Type B pancreatic cell (in vitro differentiated cells): ENCODE data around the gene HCST. TPM values are rescaled to one million over a fixed set of nuclear protein-coding genes. Genes with fewer than 3 reads are reported as not detected.

Source experiments
- DNase-seq: peaks from one replicate; pipeline ENCODE4 v3.0.0; 2021; ENCODE audit warnings: mixed read lengths; ENCODE audit not compliant: unreplicated experiment; ENCODE audit errors: extremely low spot score
- H3K27ac Mint-ChIP-seq: 2 replicates; pipeline ENCODE4 v1.8.0; 2021; ENCODE audit warnings: mild to moderate bottlenecking, mixed read lengths
- H3K27me3 Mint-ChIP-seq: 2 replicates; pipeline ENCODE4 v1.8.0; 2021; ENCODE audit warnings: mixed read lengths
- H3K36me3 Mint-ChIP-seq: 2 replicates; pipeline ENCODE4 v1.8.0; 2021; ENCODE audit warnings: mixed read lengths
- H3K4me1 Mint-ChIP-seq: one replicate; pipeline ENCODE4 v1.8.0; 2021; ENCODE audit warnings: mixed read lengths; ENCODE audit not compliant: unreplicated experiment
- H3K4me3 Mint-ChIP-seq: 2 replicates; pipeline ENCODE4 v1.8.0; 2021; ENCODE audit warnings: mild to moderate bottlenecking, mixed read lengths
- H3K9me3 Mint-ChIP-seq: 2 replicates; pipeline ENCODE4 v1.8.0; 2021; ENCODE audit warnings: mixed read lengths
- total RNA-seq: library from RNA; stranded (reverse); gene quantifications from 2 replicates; pipeline ENCODE4 v1.2.1, GENCODE V29; 2021; ENCODE audit warnings: low replicate concordance
- TF ChIP-seq, protein P1 (sequence below): fragments of 200-600 bp; sonication (generic); conservative IDR thresholded peaks from 2 replicates; pipeline ENCODE4 v1.5.0; 2021; ENCODE audit warnings: antibody characterized with exemption, mild to moderate bottlenecking

HCST gene
- total RNA-seq, 1 donor from 2014 or later: 1.3 TPM

DNA sequence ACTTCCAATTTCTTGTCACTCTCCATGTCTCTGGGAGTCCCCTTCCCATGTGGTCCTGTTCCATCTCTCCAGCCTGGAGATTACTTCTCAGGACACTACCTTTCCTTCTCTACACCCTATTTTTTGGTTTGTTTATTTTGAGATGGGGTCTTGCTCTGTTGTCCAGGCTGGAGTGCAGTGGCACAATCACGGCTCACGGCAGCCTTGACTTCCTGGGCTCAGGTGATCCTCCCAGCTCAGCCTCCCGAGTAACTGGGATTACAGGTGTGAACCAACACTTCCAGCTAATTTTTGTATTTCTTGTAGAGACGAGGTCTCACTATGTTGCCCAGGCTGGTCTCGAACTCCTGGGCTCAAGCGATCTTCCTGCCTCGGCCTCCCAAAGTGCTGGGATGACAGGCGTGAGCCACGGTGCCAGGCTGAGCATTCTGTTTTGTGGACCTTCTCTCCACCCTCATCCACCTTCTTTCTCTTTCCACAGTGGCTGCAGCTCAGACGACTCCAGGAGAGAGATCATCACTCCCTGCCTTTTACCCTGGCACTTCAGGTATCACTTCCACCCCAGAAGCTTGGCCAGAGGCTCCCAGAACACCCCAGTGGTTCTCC, 644 bp downstream of the HCST start:
- Mint-ChIP-seq H3K36me3 (no peaks in the 10 kb centered on the region), H3K9me3 (no peaks in the 10 kb centered on the region), H3K4me3 (peak overlapping the region; percentile 66), H3K27me3 (peaks cover 22% of the 10 kb centered on the region), H3K4me1 (peaks cover 17% of the 10 kb centered on the region), H3K27ac (peak overlapping the region; percentile 64)
- TF ChIP-seq, protein P1, sequence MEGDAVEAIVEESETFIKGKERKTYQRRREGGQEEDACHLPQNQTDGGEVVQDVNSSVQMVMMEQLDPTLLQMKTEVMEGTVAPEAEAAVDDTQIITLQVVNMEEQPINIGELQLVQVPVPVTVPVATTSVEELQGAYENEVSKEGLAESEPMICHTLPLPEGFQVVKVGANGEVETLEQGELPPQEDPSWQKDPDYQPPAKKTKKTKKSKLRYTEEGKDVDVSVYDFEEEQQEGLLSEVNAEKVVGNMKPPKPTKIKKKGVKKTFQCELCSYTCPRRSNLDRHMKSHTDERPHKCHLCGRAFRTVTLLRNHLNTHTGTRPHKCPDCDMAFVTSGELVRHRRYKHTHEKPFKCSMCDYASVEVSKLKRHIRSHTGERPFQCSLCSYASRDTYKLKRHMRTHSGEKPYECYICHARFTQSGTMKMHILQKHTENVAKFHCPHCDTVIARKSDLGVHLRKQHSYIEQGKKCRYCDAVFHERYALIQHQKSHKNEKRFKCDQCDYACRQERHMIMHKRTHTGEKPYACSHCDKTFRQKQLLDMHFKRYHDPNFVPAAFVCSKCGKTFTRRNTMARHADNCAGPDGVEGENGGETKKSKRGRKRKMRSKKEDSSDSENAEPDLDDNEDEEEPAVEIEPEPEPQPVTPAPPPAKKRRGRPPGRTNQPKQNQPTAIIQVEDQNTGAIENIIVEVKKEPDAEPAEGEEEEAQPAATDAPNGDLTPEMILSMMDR: no peak
- DNase-seq: no peak

DNA sequence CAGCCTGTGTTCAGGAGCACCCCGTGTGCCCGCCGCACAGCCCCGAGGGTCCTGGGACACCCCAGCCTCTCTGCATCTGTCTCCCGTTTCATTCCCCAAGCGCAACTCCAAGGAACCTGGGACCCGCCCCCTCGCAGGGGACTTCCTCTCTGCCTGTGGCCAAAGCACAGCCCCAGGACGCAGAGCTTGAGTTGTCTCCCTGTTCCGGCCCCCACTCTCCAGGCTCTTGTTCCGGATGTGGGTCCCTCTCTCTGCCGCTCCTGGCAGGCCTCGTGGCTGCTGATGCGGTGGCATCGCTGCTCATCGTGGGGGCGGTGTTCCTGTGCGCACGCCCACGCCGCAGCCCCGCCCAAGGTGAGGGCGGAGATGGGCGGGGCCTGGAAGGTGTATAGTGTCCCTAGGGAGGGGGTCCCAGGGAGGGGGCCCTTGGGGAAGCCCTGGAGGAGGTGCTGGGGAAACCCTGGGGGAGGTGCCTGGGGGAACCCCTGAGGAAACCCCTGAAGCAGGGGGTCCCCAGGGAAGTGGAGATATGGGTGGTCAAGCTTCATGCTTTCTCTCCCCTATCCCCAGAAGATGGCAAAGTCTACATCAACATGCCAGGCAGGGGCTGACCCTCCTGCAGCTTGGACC, 1.3 kb downstream of the HCST start:
- H3K9me3 Mint-ChIP-seq: no peaks in the 10 kb centered on the region
- DNase-seq: no peak
- H3K4me3 Mint-ChIP-seq: peak overlapping the region; percentile 66
- H3K36me3 Mint-ChIP-seq: no peaks in the 10 kb centered on the region
- peak overlapping the region; percentile 64 for H3K27ac Mint-ChIP-seq
- H3K4me1 Mint-ChIP-seq: peaks cover 17% of the 10 kb centered on the region
- TF ChIP-seq, protein P1: no peak
- peaks cover 22% of the 10 kb centered on the region for H3K27me3 Mint-ChIP-seq

DNA sequence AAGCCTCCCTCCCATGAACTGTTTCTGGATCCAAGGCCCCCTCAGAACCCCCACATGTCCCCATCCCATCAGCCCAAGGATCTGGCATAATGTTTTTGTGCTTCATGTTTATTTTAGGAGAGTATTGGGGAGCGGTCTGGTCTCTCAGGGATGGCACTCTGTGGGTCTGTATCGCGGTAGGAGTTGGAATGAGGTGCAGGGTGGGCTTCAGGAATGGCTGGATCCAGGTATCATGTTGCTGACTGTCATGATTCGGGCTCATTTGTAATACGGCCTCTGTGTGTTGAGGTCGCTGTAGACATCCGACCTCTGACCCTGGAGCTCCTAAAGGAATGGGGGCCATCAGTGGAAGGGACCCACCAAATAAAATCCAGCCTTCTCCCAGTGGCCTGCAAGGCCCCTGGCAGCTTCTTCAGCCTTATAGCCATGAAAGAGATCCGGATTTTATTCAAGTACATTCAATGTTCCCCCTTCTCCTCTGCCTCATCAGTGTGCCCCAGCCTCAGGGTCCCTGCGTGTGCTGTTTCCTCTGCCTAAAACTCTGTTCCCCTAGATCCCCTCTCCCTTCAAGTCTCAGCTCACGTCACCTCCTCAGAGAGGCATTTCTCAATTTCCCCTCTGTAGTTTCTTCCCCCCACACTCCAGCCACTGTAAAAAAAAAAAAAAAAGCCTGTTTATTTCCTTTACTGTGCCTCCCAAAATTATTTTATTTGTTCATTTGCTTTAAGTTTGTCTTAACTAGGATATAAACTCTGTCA, 2.2 kb downstream of the HCST start:
- Mint-ChIP-seq H3K27me3 (peaks cover 22% of the 10 kb centered on the region), H3K9me3 (no peaks in the 10 kb centered on the region), H3K36me3 (no peaks in the 10 kb centered on the region), H3K27ac (no peak overlapping the region), H3K4me1 (peaks cover 17% of the 10 kb centered on the region), H3K4me3 (no peak overlapping the region)
- DNase-seq: no peak
- TF ChIP-seq, protein P1: no peak

DNA sequence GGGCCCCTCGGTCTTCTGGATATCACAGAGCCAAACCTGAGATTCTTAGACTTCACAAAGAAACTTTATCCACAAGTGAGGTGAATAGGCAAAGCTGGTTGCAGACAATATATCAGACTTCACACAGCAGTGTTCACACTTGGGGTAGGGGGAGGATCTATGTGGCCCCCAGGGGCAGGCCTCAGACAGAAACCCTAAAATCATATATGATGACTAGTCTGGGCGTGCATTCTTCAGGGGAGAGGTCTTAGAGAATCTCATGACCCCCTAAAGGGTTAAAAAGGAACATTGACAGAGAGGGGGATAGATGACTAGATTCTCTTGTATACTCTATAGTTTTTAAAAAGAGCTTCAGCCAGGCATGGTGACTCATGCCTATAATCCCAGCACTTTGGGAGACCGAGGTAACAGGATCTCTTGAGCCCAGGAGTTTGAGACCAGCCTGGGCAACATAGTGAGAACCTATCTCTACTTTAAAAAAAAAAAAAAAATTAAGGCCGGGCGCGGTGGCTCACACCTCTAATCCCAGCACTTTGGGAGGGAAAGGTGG, 2.9 kb downstream of the HCST start:
- Mint-ChIP-seq H3K27me3 (peaks cover 22% of the 10 kb centered on the region), H3K36me3 (no peaks in the 10 kb centered on the region), H3K9me3 (no peaks in the 10 kb centered on the region), H3K4me3 (no peak overlapping the region), H3K4me1 (peaks cover 17% of the 10 kb centered on the region), H3K27ac (no peak overlapping the region)
- DNase-seq: no peak
- TF ChIP-seq, protein P1: no peak

DNA sequence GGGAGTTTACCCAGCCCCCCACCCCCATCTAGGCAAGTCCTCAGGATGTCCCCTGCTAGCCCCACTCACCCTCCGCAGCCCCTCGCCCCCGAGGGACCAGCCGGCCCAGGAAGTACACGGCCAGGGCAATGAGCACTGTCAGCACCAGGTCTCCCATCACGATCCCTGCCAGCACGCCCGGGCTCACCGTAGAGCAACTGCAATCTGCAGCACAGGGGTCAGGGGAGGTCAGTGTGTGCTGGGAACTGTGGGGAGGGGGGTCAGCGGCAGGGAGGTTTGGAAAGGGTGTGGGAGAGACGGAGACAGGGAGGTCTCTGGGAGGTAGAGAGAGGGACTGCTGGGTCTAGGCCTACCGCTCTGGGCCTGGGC, 5.0 kb downstream of the HCST start:
- peaks cover 10% of the 10 kb centered on the region for H3K4me1 Mint-ChIP-seq
- H3K36me3 Mint-ChIP-seq: no peaks in the 10 kb centered on the region
- H3K27ac Mint-ChIP-seq: no peak overlapping the region
- TF ChIP-seq, protein P1: no peak
- no peaks in the 10 kb centered on the region for H3K9me3 Mint-ChIP-seq
- H3K4me3 Mint-ChIP-seq: no peak overlapping the region
- H3K27me3 Mint-ChIP-seq: peaks cover 15% of the 10 kb centered on the region
- no peak for DNase-seq
